HS-5 (cell line): ENCODE results near the gene CAPN5.

ENCODE experiments used
- DNase-seq: peaks from one replicate; pipeline ENCODE4 v3.0.0-alpha.2; 2012; ENCODE audit warnings: low read depth

The CAPN5 gene

GRCh38 chr11:77101043-77101537 is 34.3 kb downstream of the CAPN5 start:
- no peak for DNase-seq

- DNase-seq = no peak
Observed at GRCh38 chr11:77102246-77103210, 35.8 kb downstream of the CAPN5 start, which contains the start of gene OMP. Gene OMP (plus strand): TSS chr11:77102840. CDS start chr11:77102840, 0 bp downstream.

GRCh38 chr11:77103319-77103718 is 36.5 kb downstream of the CAPN5 start:
- DNase-seq = no peak

GRCh38 chr11:77104727-77105126 is 38.0 kb downstream of the CAPN5 start:
- DNase-seq = no peak

- no peak for DNase-seq
Observed at GRCh38 chr11:77106321-77106720, 39.5 kb downstream of the CAPN5 start.

- DNase-seq = no peak
Observed at GRCh38 chr11:77106759-77107158, 40.0 kb downstream of the CAPN5 start.

- peak; percentile 67 for DNase-seq
Observed at GRCh38 chr11:77107950-77108349, 41.2 kb downstream of the CAPN5 start.

GRCh38 chr11:77108436-77108835 is 41.7 kb downstream of the CAPN5 start:
- no peak for DNase-seq

GRCh38 chr11:77109236-77110019 is 42.7 kb downstream of the CAPN5 start:
- DNase-seq = no peak

- DNase-seq = no peak
Observed at GRCh38 chr11:77110836-77111235, 44.1 kb downstream of the CAPN5 start.

GRCh38 chr11:77111277-77111676 is 44.5 kb downstream of the CAPN5 start:
- DNase-seq = no peak

- DNase-seq = no peak
Observed at GRCh38 chr11:77111946-77112345, 45.2 kb downstream of the CAPN5 start.

- no peak for DNase-seq
Observed at GRCh38 chr11:77112641-77113381, 46.0 kb downstream of the CAPN5 start.

GRCh38 chr11:77113382-77114088 is 46.8 kb downstream of the CAPN5 start:
- DNase-seq = no peak

- DNase-seq = no peak
Observed at GRCh38 chr11:77114089-77114463, 47.3 kb downstream of the CAPN5 start.

GRCh38 chr11:77115181-77115611 is 48.4 kb downstream of the CAPN5 start:
- no peak for DNase-seq

- DNase-seq = no peak
Observed at GRCh38 chr11:77115956-77116355, 49.2 kb downstream of the CAPN5 start.

- DNase-seq = no peak
Observed at GRCh38 chr11:77117492-77117891, 50.7 kb downstream of the CAPN5 start.

- DNase-seq = no peak
Observed at GRCh38 chr11:77118086-77118485, 51.3 kb downstream of the CAPN5 start.

- DNase-seq = no peak
Observed at GRCh38 chr11:77118971-77119370, 52.2 kb downstream of the CAPN5 start.

- no peak for DNase-seq
Observed at GRCh38 chr11:77119531-77119936, 52.8 kb downstream of the CAPN5 start.
